ENCODE measurements around the gene ZNF446.

Gene ZNF446

DNA sequence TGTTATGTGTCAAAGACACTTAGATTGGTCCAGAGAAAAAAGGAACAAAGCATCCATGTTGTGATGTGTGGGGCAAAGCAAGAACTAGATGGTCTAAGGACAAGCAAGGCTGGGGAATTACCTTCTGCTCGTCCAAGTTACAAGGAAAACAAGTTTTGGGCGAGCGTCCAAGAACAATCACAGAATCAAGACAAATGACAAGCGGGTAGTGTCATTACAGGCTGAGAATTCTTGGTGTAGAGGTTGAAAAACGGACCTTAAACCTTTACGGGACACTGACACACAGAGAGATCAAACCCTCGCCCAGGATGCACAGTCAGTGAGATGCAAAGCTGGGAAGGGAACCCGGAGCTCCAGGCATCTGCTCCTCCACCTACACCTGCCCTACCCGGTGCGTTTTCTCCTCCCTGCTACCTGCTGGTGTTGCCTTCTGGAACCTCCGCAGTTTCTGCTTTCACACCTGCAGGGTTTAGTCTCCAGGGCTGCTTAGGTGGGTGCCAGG is 25.2 kb upstream of the ZNF446 start:
- peak overlapping the region; percentile 46; the same call in 1 of the 2 replicates for H3K9ac ChIP-seq (ENCODE audit: low read length)
- no peaks in the 10 kb centered on the region for H3K9me2 ChIP-seq (ENCODE audit: low read depth, low read length)
- 0 out of 2 replicates have a peak, but pooled peaks cover 5% of the 10 kb centered on the region for H3K9me3 ChIP-seq (ENCODE audit: low read length)
- H3K27ac ChIP-seq (ENCODE audit: low read depth, low read length, poor library complexity, severe bottlenecking): no peak overlapping the region
- H3K36me3 ChIP-seq (ENCODE audit: insufficient read depth, low read length): peaks cover 11% of the 10 kb centered on the region
- no peaks in the 10 kb centered on the region for H3K27me3 ChIP-seq (ENCODE audit: insufficient read depth, low read length)
- H2AFZ ChIP-seq (ENCODE audit: low read length): peak overlapping the region; percentile 75; the same call in 1 of the 2 replicates
- H4K20me1 ChIP-seq (ENCODE audit: insufficient read depth, low read length): no peaks in the 10 kb centered on the region
- peaks cover 15% of the 10 kb centered on the region for H3K4me1 ChIP-seq (ENCODE audit: insufficient read depth, low read length, severe bottlenecking)
- H3K4me2 ChIP-seq (ENCODE audit: low read length): peak overlapping the region; percentile 83
- no peaks in the 10 kb centered on the region for H3K79me2 ChIP-seq (ENCODE audit: insufficient read depth, low read length)
- no peaks in the 10 kb centered on the region for H3F3A ChIP-seq (ENCODE audit: insufficient read depth, low read length)
- no peak for TF ChIP-seq EZH2 (IDR thresholded peaks at IDR 0.05; ENCODE audit: borderline replicate concordance, low read length)
- TF ChIP-seq, protein P1, sequence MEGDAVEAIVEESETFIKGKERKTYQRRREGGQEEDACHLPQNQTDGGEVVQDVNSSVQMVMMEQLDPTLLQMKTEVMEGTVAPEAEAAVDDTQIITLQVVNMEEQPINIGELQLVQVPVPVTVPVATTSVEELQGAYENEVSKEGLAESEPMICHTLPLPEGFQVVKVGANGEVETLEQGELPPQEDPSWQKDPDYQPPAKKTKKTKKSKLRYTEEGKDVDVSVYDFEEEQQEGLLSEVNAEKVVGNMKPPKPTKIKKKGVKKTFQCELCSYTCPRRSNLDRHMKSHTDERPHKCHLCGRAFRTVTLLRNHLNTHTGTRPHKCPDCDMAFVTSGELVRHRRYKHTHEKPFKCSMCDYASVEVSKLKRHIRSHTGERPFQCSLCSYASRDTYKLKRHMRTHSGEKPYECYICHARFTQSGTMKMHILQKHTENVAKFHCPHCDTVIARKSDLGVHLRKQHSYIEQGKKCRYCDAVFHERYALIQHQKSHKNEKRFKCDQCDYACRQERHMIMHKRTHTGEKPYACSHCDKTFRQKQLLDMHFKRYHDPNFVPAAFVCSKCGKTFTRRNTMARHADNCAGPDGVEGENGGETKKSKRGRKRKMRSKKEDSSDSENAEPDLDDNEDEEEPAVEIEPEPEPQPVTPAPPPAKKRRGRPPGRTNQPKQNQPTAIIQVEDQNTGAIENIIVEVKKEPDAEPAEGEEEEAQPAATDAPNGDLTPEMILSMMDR (IDR thresholded peaks at IDR 0.05; ENCODE audit: low read length): no peak
- H3K4me3 ChIP-seq (ENCODE audit: low read depth, low read length, poor library complexity, severe bottlenecking): peak overlapping the region; percentile 81

DNA sequence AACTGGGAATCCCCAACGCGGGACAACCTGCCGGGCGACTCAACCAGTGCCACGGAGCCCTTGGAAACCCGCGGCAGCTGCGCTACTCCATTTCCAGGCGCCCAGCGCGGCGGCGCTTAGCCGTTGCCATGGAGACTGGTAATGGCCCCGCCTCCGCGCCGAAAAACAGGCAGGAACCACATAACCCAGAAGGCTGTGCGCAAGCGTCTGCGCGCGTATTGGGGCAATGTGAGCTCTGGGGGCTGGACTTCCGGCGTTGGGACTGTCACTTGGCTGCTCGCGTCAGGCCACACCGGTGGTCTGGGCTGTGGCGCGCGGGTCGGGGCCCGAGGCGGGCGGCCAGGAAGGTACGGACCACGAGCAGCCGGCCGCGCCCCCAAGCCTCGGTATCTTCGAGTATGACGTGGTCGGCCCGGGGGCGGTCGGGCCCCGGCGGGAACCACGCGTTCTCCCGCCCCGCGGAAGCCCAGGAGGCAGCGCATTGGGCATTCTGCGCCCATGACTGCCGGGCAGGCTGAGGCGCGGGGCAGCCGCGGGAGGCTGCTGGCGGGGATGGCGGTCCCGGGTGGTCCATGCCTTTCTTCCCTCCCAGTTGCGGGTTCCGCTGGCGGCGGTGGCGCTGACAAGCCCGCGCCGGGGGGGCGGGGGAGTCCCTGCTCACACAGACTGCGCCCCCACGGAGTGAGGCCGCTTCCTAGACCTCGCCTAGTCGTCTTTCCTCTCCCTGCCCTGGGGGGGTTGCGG is 24.6 kb upstream of the ZNF446 start, which contains the start of gene ZNF324B:
Gene ZNF324B (plus strand): TSS at position 265 of the 744 bp plus-strand sequence. CDS start 2,080 bp downstream, outside the sequence.
- 0 out of 2 replicates have a peak, but pooled peaks cover 5% of the 10 kb centered on the region for H3K9me3 ChIP-seq (ENCODE audit: low read length)
- H3F3A ChIP-seq (ENCODE audit: insufficient read depth, low read length): no peaks in the 10 kb centered on the region
- H3K4me1 ChIP-seq (ENCODE audit: insufficient read depth, low read length, severe bottlenecking): peaks cover 15% of the 10 kb centered on the region
- H4K20me1 ChIP-seq (ENCODE audit: insufficient read depth, low read length): no peaks in the 10 kb centered on the region
- H3K79me2 ChIP-seq (ENCODE audit: insufficient read depth, low read length): no peaks in the 10 kb centered on the region
- peak within 1 kb of the TSS; percentile 83 for H3K4me2 ChIP-seq (ENCODE audit: low read length)
- peak within 1 kb of the TSS; percentile 76 for H3K9ac ChIP-seq (ENCODE audit: low read length)
- H3K27ac ChIP-seq (ENCODE audit: low read depth, low read length, poor library complexity, severe bottlenecking): no peak within 1 kb of the TSS
- peaks cover 17% of the 10 kb centered on the region for H3K36me3 ChIP-seq (ENCODE audit: insufficient read depth, low read length)
- no peak for TF ChIP-seq EZH2 (IDR thresholded peaks at IDR 0.05; ENCODE audit: borderline replicate concordance, low read length)
- TF ChIP-seq, protein P1 (IDR thresholded peaks at IDR 0.05; ENCODE audit: low read length): no peak; the same call in 1 of the 2 replicates
- H3K9me2 ChIP-seq (ENCODE audit: low read depth, low read length): no peaks in the 10 kb centered on the region
- no peaks in the 10 kb centered on the region for H3K27me3 ChIP-seq (ENCODE audit: insufficient read depth, low read length)
- peak within 1 kb of the TSS; percentile 81 for H3K4me3 ChIP-seq (ENCODE audit: low read depth, low read length, poor library complexity, severe bottlenecking)
- H2AFZ ChIP-seq (ENCODE audit: low read length): peak within 1 kb of the TSS; percentile 75; the same call in 1 of the 2 replicates

DNA sequence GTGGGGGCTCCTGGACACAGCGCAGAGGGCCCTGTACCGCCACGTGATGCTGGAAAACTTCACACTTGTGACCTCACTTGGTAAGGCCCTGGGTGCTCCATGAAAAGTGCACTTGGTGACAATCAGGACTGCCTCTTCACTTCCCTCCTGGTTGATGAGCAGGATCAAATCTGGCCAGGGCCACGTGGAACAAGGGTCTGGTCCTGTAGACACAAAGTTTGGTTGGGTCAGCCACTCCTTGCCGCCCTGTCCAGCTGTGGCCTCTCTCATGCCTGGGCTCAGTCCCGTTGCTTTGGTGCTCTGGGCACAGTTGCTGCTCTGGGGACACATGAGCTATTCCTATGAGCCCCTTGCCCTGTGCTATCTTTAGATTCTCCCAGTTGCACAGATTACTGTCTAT is 22.4 kb upstream of the ZNF446 start:
- Histone ChIP-seq H3K9ac (ENCODE audit: low read length) (no peak overlapping the region), H4K20me1 (ENCODE audit: insufficient read depth, low read length) (no peaks in the 10 kb centered on the region), H2AFZ (ENCODE audit: low read length) (no peak overlapping the region), H3F3A (ENCODE audit: insufficient read depth, low read length) (no peaks in the 10 kb centered on the region), H3K4me1 (ENCODE audit: insufficient read depth, low read length, severe bottlenecking) (peaks cover 15% of the 10 kb centered on the region), H3K27me3 (ENCODE audit: insufficient read depth, low read length) (no peaks in the 10 kb centered on the region), H3K27ac (ENCODE audit: low read depth, low read length, poor library complexity, severe bottlenecking) (no peak overlapping the region), H3K9me2 (ENCODE audit: low read depth, low read length) (no peaks in the 10 kb centered on the region), H3K4me2 (ENCODE audit: low read length) (no peak overlapping the region), H3K4me3 (ENCODE audit: low read depth, low read length, poor library complexity, severe bottlenecking) (no peak overlapping the region), H3K79me2 (ENCODE audit: insufficient read depth, low read length) (no peaks in the 10 kb centered on the region), H3K9me3 (ENCODE audit: low read length) (0 out of 2 replicates have a peak, but pooled peaks cover 5% of the 10 kb centered on the region), H3K36me3 (ENCODE audit: insufficient read depth, low read length) (peaks cover 32% of the 10 kb centered on the region)
- TF ChIP-seq, protein P1 (IDR thresholded peaks at IDR 0.05; ENCODE audit: low read length): no peak
- TF ChIP-seq EZH2 (IDR thresholded peaks at IDR 0.05; ENCODE audit: borderline replicate concordance, low read length): no peak

All from OCI-LY1 (cell line).